ENCODE measurements around the gene ALPG.
"Not testable (repeated sequence)": the region's sequence is repeated elsewhere in the genome, so short reads cannot be mapped to it uniquely, and the experiment has no call there.

The ALPG gene

DNA sequence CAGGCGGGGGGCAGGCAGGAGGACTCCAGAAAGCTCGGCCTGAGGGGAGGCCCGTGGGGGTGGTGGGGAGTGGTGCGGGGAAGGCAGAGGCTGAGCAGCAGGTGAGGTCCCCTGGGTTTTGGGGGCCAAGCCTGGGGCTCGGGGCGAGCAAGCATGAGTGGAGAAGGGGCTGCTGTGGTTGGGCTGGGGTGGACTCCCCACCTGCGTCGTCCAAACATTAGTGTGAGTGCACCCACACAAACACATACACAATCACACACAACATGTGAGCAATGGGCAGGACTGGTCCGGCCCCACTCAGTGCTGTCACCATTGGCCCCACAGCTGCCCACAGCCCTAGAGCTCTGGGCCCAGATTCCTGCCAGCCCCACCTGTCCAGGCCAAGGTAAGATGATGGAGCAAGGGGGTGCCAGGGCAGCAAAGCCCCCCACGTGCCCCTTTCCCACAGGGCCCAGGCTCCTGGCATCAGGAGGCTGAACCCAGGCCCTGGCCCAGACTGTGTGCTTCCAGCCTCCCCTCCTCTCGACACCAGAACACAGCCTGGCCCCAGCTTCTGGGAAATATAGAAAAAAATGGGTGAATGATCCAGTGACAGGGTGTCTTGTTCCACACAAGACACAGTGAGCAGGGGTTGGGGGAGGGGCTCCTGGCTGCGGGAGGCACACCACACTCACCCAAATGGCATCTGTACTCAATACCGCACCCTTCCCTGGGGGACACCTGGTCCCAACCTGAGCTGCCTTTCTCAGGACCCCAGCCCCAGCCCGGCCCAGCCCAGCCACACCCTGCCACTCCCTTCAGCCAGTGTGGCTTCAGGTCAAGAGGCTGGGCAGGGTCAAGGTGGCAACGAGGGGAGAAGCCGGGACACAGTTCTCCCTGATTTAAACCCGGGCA is 28.6 kb upstream of the ALPG start:
- DNase-seq, result no peak

DNA sequence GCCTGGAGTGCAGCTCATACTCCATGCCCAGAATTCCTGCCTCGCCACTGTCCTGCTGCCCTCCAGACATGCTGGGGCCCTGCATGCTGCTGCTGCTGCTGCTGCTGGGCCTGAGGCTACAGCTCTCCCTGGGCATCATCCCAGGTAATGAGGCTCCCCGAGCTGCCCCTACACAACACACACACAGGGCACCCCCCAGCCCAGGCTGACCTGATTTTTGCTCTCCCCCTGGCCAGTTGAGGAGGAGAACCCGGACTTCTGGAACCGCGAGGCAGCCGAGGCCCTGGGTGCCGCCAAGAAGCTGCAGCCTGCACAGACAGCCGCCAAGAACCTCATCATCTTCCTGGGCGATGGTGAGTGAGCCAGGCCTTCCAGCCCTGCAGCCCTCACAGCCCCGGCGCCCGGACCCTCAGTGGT is 27.9 kb upstream of the ALPG start, which contains the start of gene ALPP:
ALPP (plus strand) TSS at position 17 of the 417 bp plus-strand sequence; CDS start at position 69, 52 bp downstream.
- not testable (repeated sequence) for DNase-seq

DNA sequence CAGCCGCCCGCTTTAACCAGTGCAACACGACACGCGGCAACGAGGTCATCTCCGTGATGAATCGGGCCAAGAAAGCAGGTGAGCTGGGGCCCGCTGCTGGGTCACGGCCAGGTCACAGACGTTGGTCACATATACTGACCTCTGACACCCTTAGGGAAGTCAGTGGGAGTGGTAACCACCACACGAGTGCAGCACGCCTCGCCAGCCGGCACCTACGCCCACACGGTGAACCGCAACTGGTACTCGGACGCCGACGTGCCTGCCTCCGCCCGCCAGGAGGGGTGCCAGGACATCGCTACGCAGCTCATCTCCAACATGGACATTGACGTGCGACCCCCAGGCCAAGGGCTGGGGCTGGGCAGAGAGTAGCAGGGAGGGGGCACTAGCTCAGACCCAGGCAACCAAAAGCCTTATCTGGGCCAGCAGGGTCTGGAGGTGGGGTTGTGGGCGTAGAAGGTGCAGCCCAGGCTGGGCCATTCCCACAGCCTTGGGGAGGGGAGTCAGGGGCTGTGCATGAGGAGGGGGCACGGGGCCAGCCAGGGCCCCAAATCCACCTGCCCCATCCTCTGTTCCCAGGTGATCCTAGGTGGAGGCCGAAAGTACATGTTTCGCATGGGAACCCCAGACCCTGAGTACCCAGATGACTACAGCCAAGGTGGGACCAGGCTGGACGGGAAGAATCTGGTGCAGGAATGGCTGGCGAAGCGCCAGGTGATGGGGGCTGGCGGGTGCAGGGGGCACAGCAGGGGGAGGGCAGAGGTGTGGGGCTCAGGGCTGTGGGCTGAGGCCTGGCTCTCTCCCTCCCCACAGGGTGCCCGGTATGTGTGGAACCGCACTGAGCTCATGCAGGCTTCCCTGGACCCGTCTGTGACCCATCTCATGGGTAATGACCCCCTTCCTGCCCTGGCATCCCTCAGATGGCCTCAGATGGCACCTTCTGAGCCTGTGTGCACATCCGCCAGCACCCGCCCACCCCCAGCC is 26.7 kb upstream of the ALPG start:
- not testable (repeated sequence) for DNase-seq

DNA sequence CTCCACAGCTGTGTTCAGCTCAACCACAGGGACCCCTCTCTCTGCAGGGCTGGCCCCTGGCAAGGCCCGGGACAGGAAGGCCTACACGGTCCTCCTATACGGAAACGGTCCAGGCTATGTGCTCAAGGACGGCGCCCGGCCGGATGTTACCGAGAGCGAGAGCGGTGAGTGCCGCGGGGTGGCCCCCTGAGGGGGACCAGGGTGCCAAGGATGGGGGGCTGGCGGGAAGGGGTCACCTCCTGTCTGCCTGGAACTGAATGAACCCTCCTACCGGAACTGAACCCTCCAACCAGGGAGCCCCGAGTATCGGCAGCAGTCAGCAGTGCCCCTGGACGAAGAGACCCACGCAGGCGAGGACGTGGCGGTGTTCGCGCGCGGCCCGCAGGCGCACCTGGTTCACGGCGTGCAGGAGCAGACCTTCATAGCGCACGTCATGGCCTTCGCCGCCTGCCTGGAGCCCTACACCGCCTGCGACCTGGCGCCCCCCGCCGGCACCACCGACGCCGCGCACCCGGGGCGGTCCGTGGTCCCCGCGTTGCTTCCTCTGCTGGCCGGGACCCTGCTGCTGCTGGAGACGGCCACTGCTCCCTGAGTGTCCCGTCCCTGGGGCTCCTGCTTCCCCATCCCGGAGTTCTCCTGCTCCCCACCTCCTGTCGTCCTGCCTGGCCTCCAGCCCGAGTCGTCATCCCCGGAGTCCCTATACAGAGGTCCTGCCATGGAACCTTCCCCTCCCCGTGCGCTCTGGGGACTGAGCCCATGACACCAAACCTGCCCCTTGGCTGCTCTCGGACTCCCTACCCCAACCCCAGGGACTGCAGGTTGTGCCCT is 25.2 kb upstream of the ALPG start:
- DNase-seq, result not testable (repeated sequence)

DNA sequence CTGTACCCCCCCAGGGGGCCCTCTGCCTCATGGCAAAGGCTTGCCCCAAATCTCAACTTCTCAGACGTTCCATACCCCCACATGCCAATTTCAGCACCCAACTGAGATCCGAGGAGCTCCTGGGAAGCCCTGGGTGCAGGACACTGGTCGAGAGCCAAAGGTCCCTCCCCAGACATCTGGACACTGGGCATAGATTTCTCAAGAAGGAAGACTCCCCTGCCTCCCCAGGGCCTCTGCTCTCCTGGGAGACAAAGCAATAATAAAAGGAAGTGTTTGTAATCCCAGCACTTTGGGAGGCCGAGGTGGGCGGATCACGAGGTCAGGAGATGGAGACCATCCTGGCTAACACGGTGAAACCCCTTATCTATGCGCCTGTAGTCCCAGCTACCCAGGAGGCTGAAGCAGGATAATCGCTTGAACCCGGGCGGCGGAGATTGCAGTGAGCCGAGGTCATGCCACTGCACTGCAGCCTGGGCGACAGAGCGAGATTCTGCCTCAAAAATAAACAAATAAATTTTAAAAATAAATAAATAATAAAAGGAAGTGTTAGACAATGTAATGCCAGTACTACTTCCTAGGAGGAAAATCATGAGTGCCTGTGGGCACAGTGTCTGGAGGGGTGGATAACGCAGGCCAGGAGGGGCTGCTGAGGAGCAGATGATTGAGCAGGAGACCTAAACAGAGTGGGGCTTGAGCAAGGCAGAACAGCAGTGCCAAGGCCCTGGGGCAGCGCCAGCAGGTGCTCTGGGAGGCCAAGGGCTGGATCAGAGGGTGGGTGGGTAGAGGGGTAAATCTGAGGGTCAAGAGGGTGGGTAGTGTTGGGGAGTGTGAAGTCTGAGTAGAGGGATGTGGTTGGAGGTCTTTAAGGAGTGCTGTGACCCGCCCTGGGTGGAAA is 24.1 kb upstream of the ALPG start:
- DNase-seq, result no peak

DNA sequence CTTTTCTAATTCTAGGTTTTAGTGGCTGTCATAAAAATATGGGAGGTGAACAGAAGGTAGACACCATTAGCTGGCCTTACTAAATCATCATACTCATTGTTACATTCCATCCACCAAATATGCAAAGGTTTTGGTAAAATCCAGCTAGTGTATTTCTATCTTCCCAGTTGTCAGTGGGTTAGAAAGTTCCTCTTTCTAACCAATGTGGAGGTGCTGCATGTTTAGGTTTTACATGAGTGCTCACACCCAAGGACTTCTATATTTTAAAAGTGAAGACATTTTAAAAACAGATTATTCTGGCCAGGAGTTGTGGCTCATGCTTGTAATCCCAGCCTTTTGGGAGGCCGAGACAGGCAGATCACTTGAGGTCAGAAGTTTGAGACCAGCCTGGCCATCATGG is 22.2 kb upstream of the ALPG start:
- DNase-seq, result no peak

DNA sequence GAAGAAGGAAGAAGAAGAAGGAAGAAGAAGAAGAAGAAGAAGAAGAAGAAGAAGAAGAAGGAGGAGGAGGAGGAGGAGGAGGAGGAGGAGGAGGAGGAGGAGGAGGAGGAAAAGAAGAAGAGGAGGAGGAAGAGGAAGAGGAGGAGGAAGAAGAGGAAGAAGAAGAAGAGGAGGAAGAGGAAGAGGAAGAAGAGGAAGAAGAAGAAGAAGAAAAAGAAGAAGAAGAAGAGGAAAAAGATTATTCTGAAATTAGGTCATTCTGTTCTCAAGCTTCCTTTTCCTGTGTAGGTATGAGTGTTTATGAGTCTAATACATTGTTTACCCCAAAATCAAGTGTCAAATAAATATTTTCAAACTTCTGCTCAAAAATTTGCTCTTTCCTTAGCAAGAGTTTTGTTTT is 21.6 kb upstream of the ALPG start:
- DNase-seq, result not testable (repeated sequence)

DNA sequence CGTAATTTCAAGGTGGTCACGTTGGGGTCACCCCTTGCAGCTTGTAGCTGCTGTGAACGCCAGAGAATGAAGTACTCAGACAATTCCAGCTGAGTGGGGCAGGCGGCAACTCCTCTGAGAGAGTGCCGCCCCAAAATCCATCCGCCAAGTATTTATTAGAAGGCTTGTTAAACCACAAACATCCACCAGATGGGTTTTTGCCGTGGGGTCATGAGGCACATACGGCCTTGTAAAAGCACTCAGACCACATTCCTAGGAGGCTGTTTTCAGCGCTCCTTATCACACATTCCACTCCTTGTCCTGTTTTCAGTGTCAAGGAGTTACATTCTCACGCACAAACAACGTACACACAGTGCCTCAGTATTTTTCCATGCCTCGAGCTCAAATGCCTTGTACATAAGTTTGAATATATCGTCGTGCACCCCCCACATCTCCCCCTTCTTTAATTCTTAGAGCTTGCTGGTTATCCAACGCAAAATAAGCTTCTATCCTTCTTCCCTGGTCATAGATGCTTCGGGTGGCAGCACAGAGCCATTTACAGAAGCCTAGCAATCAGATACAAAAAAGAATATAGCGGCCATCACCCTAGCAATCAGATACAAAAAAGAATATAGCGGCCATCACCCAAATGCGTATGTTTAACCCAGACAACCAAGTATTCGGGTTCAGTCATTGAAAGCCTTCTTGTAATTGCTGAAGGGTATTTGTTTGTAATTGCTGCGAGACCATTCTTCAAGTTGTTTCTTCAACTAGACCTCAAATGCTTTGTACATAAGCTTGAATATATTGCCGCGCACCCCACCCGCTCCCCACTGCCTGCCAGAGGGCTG is 20.8 kb upstream of the ALPG start:
- no peak for DNase-seq

DNA sequence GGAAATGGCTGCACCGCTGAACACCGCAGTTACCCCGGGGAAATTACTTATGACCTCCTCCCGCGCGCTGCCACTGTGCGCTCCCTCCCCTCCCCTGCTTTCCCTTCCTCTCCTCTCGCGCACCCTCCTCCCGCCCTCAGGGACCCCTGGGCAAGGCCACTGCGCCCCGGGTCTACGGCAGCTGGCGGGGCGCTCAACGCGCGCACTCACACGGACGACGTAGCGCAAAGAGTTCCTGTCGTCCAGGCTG is 20.2 kb upstream of the ALPG start:
- no peak for DNase-seq

DNA sequence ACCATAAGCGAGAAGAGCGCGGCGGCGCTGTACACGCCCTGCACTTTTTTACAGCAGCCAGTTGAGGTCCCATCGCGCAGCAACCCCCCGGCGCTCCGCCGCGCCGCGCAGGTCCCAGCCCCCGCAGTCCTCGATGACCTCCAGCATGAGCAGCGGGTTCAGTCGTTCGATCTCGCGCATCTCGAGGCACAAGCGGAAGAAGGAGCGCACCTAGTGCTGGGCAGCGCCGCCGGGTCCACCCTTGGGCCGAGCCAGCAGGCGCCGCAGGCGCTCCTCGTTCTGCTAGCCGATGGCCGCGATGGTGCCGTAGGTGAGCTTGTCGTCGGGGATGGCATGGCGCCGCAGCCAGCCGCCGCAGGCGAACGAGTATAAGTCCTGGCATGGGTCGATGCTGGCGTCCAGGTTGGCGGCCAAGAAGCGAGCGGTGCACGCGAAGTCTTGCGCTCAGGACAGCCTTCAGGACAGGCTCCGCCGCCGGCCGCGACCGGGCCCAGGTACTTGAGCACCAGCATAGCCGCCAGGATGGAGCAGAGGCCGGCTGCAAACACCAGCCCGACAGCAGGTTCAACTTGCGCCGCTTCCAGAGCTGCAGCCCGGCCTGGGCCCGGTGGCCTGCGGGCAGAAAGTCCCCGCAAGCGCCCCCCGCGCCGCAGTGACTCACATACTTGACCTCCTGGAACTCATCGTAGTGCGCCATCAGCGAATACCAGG is 19.7 kb upstream of the ALPG start:
- no peak for DNase-seq

DNA sequence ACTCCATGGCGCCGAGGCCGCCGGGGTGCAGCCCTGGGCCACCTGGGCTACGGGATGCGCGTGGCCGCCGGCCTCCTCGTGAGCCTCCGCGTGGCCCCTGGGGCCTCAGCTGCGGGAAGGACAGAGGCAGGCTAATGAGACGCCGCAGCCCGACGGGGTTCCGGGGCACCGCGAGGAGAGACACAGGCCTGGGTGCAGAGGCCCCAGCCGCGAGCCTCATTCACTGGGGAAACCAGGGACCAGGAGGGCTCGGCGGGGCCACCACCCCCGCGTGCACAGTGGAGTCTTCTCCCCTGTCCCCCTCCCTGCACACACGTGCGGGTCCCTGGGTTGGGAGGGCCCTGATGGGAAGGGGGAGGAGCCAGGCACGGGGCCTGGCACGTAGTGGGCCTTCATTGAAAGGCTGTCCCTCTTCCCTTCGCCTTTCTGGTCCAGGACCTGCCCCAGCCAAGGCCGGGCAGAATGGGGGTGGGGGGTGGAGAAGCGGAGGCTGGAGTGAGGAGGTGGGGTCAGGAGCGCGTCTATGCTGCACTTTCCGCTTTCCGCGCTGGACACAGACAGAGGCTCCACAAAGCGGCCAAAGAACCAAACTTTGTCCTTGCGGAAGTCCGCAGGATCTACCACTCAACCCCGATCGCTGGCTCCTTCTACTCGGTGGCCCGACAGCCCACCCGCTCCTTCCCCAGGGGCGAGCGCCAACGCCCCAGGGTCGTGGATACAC is 19.0 kb upstream of the ALPG start:
- DNase-seq, result no peak

DNA sequence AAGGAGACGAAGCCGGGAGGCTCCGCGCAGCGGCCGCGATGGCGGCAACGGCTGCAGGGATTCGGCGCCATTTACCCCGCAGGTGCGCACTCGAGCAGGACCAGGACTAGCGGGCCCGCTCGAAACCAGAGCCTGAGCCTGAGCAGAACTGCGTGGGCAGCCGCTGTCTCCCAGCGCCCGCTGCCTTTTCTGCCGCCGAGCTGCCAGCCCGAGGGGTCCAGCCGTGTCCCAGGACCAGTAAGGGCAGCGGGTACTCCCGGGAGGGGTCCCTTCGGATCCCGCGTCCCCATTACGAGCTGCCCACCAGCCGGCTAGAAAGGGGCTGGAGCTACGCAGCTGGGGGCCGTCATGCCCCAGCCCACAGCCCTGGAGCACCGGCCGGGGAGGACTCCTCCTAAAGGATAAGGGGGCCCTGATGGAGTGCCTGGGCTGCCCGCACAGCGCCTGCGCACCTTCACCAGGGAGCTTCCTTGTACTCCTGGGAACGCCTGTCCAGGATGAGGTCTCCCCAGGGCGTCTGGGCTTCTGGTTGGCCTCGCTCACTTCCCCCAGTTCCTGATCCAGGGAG is 18.2 kb upstream of the ALPG start:
- DNase-seq, result no peak

DNA sequence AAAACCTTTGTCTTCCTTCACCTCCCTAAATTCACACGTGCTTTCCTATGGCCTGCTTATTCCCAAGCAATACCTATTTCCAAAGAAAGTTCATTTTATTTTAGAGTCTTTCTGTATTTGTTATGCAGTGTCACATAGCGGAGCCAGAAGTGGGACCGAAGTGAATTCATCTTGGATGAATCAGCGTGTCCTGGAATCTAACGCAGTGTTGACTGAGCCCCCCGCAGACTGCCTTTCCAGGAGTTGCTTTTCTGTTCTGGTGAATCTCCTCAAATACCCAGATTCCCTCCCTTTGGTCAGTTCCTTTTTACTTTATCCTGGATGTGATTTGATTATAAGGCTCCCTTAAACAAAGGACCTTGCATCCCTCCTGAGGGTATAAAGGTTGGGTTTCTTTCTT is 17.3 kb upstream of the ALPG start:
- no peak for DNase-seq

DNA sequence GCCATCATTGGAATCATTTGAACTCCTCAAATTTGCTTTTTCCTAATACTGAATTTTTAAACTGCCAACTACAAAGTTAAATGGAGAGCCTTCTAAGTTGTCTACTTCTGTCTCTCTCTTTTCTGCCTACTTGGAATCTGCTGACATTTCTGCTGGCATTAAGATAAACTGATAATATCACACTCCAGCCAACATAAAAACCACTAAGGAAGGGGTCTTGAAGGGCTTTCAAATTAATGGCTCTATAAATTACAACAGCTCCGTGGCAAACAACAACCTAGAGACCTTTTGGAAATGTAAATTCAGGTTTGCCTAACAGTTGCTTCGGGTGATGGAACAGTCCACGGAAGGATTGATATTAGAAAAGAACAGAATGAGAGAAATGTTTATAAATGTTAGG is 16.0 kb upstream of the ALPG start:
- no peak for DNase-seq

DNA sequence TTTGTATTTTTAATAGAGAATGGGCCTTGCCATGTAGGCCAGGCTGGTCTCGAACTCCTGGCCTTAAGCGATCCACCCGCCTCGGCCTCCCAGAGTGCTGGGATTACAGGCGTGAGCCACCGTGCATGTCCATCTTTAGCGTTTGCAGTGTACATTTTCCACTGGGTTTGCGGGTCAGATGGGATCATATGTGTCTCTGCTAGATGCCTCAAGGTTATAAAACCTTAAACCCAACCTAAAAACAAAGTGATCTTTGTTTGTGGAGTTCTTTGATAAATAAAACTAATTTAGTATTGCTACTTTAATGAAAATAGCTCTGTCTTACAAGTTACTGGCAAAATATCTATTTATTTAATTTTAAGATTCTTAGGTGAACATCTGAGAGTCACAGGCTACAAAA is 13.1 kb upstream of the ALPG start:
- no peak for DNase-seq

DNA sequence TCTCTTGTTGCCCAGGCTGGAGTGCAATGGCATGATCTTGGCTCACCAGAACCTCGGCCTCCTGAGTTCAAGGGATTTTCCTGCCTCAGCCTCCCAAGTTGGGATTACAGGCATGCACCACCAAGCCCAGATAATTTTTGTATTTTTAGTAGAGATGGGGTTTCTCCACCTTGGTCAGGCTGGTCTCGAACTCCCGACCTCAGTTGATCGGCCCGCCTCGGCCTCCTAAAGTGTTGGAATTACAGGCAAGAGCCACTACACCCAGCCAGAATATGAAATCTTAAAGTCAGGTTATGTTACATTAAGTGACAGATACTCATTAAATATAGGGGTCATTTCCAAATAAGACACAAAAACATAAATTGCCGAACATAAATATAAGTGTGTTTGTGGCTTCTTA is 12.2 kb upstream of the ALPG start:
- not testable (repeated sequence) for DNase-seq

DNA sequence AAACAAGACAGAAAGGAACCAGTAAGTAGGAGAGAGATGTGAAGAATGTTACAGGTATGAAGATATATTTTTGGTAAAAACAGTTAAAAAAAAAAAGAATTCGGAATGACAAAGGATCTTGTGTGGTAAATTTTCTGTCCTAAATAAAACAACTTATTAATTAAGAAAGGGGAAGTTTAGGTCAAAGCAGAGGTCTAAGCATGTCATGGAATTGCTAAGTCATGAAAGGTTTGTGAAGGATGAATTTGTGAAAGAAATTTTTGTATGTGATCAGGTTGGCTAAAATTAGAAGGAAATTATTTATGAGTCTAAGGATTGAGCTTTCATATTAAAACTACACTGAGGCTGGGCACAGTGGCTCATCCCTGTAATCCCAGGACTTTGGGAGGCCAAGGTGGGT is 11.1 kb upstream of the ALPG start:
- DNase-seq, result no peak

DNA sequence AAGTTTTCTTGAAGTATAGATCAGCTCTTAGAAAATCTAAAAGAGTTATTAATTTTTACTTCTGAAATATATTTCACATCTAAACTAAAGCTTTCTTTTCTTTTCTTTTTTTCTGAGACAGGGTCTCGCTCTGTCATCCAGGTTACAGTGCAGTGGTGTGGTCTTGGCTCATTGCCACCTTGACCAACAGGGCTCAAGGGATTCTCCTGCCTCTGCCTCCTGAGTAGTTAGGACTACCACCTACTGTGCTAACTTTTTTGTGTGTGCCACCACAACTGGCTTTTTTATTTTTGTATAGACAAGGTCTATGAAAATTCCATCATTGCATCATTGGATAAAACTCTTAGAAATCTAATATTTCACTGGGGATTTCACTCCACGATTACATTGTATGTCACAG is 10.0 kb upstream of the ALPG start:
- no peak for DNase-seq
